Endodermal cell (in vitro differentiated cells): Measurements from ENCODE around the gene SNX2. TPM values are rescaled to one million over a fixed set of nuclear protein-coding genes. Genes with fewer than 3 reads are reported as not detected.

Experiments
- DNase-seq: peaks from one replicate; pipeline ENCODE4 v3.0.0-alpha.2; 2017
- H3K27ac ChIP-seq: 2 replicates; pipeline ENCODE4 v1.5.1; 2013; ENCODE audit warnings: mild to moderate bottlenecking, low read depth, low read length, moderate library complexity
- H3K27me3 ChIP-seq: 2 replicates; pipeline ENCODE4 v1.6.1; 2013; ENCODE audit warnings: mild to moderate bottlenecking, low read length, moderate library complexity; ENCODE audit not compliant: insufficient read depth, control insufficient read depth, poor library complexity, severe bottlenecking
- H3K36me3 ChIP-seq: 2 replicates; pipeline ENCODE4 v1.7.0; 2013; ENCODE audit warnings: mild to moderate bottlenecking, low read length, moderate library complexity; ENCODE audit not compliant: control insufficient read depth, insufficient read depth
- H3K4me1 ChIP-seq: one replicate; pipeline ENCODE4 v1.7.0; 2013; ENCODE audit warnings: low read length; ENCODE audit not compliant: control insufficient read depth, insufficient read depth
- H3K4me3 ChIP-seq: 2 replicates; pipeline ENCODE4 v1.5.1; 2013; ENCODE audit warnings: mild to moderate bottlenecking, low read length, moderate library complexity
- H3K9ac ChIP-seq: 2 replicates; pipeline ENCODE4 v1.6.1; 2013; ENCODE audit warnings: mild to moderate bottlenecking, low read length, moderate library complexity; ENCODE audit not compliant: poor library complexity, severe bottlenecking; ENCODE audit errors: extremely low read depth
- H3K9me3 ChIP-seq: 2 replicates; pipeline ENCODE4 v1.6.1; 2013; ENCODE audit warnings: mild to moderate bottlenecking, low read length, moderate library complexity; ENCODE audit not compliant: control insufficient read depth
- H3K27ac Mint-ChIP-seq: 2 replicates; pipeline ENCODE4 v1.8.0; 2020; ENCODE audit warnings: mixed read lengths
- H3K27me3 Mint-ChIP-seq: 2 replicates; pipeline ENCODE4 v1.8.0; 2021; ENCODE audit warnings: mild to moderate bottlenecking, mixed read lengths; ENCODE audit not compliant: insufficient read depth
- H3K36me3 Mint-ChIP-seq: 2 replicates; pipeline ENCODE4 v1.8.0; 2020; ENCODE audit warnings: low read depth, mixed read lengths
- H3K4me1 Mint-ChIP-seq: 2 replicates; pipeline ENCODE4 v1.8.0; 2020; ENCODE audit warnings: mixed read lengths
- H3K4me3 Mint-ChIP-seq: 2 replicates; pipeline ENCODE4 v1.8.0; 2020; ENCODE audit warnings: mild to moderate bottlenecking, moderate library complexity, mixed read lengths
- H3K9me3 Mint-ChIP-seq: 2 replicates; pipeline ENCODE4 v1.8.0; 2020; ENCODE audit warnings: mild to moderate bottlenecking, mixed read lengths
- CTCF ChIP-seq: fragments of 200-600 bp; sonication (generic); conservative IDR thresholded peaks from 2 replicates; pipeline ENCODE4 v1.5.0; 2021; ENCODE audit warnings: antibody characterized with exemption, mild to moderate bottlenecking
- WGBS, 2 experiments: methylation state at CpG; one replicate each; pipeline versions ENCODE4 v1.1.5 to v1.1.7; 2013; ENCODE audit warnings: missing lambda C conversion rate in 2 of 2, mixed read lengths in 1 of 2; ENCODE audit not compliant: insufficient coverage in 1 of 2, insufficient read length in 1 of 2; 5-methylcytosine and 5-hydroxymethylcytosine counted together
- total RNA-seq, 2 donors: library from RNA; stranded (reverse); fragmentation: NEBNext Ultra II Directional in 1 of 2; extraction: Animal tissue kit (Norgen Biotek cat#: 25700) in 1 of 2; gene quantifications; 2 replicates in 1 of 2; 3 replicates in 1 of 2; pipeline ENCODE4 v1.2.1, GENCODE V29; 2021

Gene SNX2
- total RNA-seq, 2 donors from 2014 or later = 69.8 to 83.2 TPM

GRCh38 chr5:122781465-122781864 lies 6.6 kb downstream of the SNX2 start:
- Histone ChIP-seq H3K27me3 (no peaks in the 10 kb centered on the region), H3K27ac (no peak overlapping the region), H3K9ac (no peak overlapping the region), H3K36me3 (no peaks in the 10 kb centered on the region), H3K4me3 (no peak overlapping the region), H3K4me1 (peaks cover 4% of the 10 kb centered on the region), H3K9me3 (peaks cover 11% of the 10 kb centered on the region)
- WGBS, 2 experiments = 50 to 83% methylated on average over 1 of the region's 1 CpG
- H3K9me3 Mint-ChIP-seq = peaks cover 5% of the 10 kb centered on the region
- no peaks in the 10 kb centered on the region for H3K27me3 Mint-ChIP-seq
- no peak for TF ChIP-seq CTCF
- DNase-seq = no peak
- peaks cover 8% of the 10 kb centered on the region for H3K4me1 Mint-ChIP-seq
- H3K36me3 Mint-ChIP-seq = peaks cover 11% of the 10 kb centered on the region
- H3K4me3 Mint-ChIP-seq = no peak overlapping the region
- H3K27ac Mint-ChIP-seq = no peak overlapping the region

- 94% methylated on average over 1 of the region's 1 CpG; no CpG with 5 or more reads in 1 of the 2 experiments for WGBS, 2 experiments
- H3K4me3 Mint-ChIP-seq = no peak overlapping the region
- H3K9ac ChIP-seq = no peak overlapping the region
- no peak for DNase-seq
- H3K27ac ChIP-seq = no peak overlapping the region
- H3K4me3 ChIP-seq = no peak overlapping the region
- peaks cover 16% of the 10 kb centered on the region for H3K9me3 ChIP-seq
- H3K36me3 Mint-ChIP-seq = peaks cover 23% of the 10 kb centered on the region
- no peaks in the 10 kb centered on the region for H3K27me3 Mint-ChIP-seq
- no peaks in the 10 kb centered on the region for H3K27me3 ChIP-seq
- H3K27ac Mint-ChIP-seq = no peak overlapping the region
- H3K9me3 Mint-ChIP-seq = peaks cover 7% of the 10 kb centered on the region
- TF ChIP-seq CTCF = no peak
- peaks cover 1% of the 10 kb centered on the region for H3K36me3 ChIP-seq
- H3K4me1 Mint-ChIP-seq = no peaks in the 10 kb centered on the region
- no peaks in the 10 kb centered on the region for H3K4me1 ChIP-seq
Observed at GRCh38 chr5:122785294-122785693, 10.4 kb downstream of the SNX2 start.

GRCh38 chr5:122788371-122788770 lies 13.5 kb downstream of the SNX2 start:
- Histone ChIP-seq H3K36me3 (peaks cover 4% of the 10 kb centered on the region), H3K9me3 (peaks cover 16% of the 10 kb centered on the region), H3K27me3 (no peaks in the 10 kb centered on the region), H3K27ac (no peak overlapping the region), H3K9ac (no peak overlapping the region), H3K4me3 (no peak overlapping the region), H3K4me1 (no peaks in the 10 kb centered on the region)
- H3K4me3 Mint-ChIP-seq = no peak overlapping the region
- 88 to 91% methylated on average over 1 of the region's 1 CpG for WGBS, 2 experiments
- H3K4me1 Mint-ChIP-seq = no peaks in the 10 kb centered on the region
- peaks cover 7% of the 10 kb centered on the region for H3K9me3 Mint-ChIP-seq
- no peaks in the 10 kb centered on the region for H3K27me3 Mint-ChIP-seq
- peaks cover 32% of the 10 kb centered on the region for H3K36me3 Mint-ChIP-seq
- DNase-seq = no peak
- no peak overlapping the region for H3K27ac Mint-ChIP-seq
- no peak for TF ChIP-seq CTCF
